ENCODE data around the gene DCP1A.

DNA sequence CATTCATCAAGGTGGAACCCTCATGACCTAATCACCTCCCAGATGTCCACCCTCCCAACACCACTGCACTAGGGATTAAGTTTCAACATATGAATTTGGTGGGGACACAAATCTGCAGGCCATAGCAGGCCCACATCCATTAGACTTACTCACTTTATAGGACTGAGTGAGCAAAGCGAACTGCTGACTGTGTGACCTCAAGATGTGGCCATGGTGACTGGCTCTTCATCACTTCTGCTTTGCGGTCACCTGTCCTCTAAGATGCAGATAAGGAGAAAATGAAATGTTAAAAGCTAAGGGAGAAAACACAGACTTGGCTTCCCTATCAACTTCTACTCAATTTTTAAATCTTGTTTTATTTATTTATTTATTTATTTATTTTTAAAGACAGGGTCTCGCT is 14.5 kb upstream of the DCP1A start:
- TF ChIP-seq POLR2A (IDR thresholded peaks at IDR 0.05) (no peak), EP300 (IDR thresholded peaks at IDR 0.05) (no peak)
- TF ChIP-seq, protein P1, sequence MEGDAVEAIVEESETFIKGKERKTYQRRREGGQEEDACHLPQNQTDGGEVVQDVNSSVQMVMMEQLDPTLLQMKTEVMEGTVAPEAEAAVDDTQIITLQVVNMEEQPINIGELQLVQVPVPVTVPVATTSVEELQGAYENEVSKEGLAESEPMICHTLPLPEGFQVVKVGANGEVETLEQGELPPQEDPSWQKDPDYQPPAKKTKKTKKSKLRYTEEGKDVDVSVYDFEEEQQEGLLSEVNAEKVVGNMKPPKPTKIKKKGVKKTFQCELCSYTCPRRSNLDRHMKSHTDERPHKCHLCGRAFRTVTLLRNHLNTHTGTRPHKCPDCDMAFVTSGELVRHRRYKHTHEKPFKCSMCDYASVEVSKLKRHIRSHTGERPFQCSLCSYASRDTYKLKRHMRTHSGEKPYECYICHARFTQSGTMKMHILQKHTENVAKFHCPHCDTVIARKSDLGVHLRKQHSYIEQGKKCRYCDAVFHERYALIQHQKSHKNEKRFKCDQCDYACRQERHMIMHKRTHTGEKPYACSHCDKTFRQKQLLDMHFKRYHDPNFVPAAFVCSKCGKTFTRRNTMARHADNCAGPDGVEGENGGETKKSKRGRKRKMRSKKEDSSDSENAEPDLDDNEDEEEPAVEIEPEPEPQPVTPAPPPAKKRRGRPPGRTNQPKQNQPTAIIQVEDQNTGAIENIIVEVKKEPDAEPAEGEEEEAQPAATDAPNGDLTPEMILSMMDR (IDR thresholded peaks at IDR 0.05): no peak

All from ovary (tissue), 3 donors.